ENCODE measurements around the gene CORO1C. TPM values are rescaled to one million over a fixed set of nuclear protein-coding genes. Genes with fewer than 3 reads are reported as not detected.

Gene CORO1C
- polyA plus RNA-seq, 6 donors from 2014 or later: 71.0 to 84.7 (median 73.4) TPM

DNA sequence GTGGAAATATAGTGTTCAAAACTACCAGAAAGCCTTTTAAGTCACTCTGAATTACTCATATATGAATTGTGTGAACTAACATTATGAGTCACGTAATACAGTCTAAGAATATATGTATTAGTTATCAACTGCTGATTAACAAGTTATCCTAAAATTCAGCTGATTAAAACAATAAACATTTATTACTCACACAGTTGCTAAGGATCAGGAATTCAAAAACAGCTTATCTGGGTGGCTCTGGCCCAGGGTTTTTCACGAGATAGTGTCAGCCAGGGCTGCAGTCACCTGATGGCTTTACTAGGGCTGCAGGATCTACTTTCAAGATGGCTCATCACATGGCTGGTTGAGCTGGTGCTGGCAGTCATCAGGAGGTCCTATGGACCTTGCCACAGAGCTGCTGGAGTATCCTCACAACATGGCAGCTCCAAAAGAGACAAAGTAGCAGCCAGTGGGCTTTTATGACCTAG is 36.5 kb downstream of the CORO1C start:
- H3K36me3 Mint-ChIP-seq: peaks cover 6 to 24% of the 10 kb centered on the region in 2 donors
- DNase-seq: no peak
- H3K27ac Mint-ChIP-seq: peak overlapping the region in 1 of 6 donors; percentile 70
- H3K4me3 Mint-ChIP-seq: no peak overlapping the region
- peaks cover 37 to 44% (median 43%) of the 10 kb centered on the region in 3 donors for H3K4me1 Mint-ChIP-seq
- no peaks in the 10 kb centered on the region for H3K9me3 Mint-ChIP-seq
- no peak for ATAC-seq (ENCODE audit: low read depth in 2 of 2)
- H3K27me3 Mint-ChIP-seq: no peaks in the 10 kb centered on the region

- Mint-ChIP-seq H3K4me3 (peak overlapping the region in 1 of 8 donors; percentile 3), H3K27me3 (no peaks in the 10 kb centered on the region)
These were observed 37.6 kb downstream of the CORO1C start for GRCh38 chr12:108693751-108694150.

DNA sequence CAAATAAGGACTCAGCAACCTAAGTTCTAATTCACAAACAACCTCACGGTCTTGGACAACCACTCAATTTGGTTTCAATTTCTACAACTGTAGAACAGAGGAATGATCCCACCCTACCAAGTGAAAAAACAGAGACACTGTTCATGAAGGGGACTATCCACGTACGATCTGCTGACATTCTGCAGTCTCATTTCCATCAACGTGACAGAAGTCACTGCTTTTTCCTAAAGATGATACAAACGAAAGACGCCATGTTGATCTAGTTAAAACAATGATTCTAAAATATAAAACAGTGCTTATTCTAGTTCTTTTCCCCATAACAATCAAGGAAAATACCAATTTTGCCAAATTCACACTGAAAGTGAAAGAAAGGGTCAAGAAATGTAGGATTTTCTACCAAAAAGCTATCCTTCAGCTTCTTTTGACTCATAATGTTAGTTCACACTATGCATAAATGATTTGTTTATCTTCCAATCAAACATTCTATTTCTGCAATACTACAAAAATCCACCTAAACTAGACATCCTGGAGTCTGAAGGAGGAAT is 38.1 kb downstream of the CORO1C start:
- no peaks in the 10 kb centered on the region for H3K27me3 Mint-ChIP-seq
- peak overlapping the region in 2 of 8 donors; percentile 26 to 62 for H3K4me3 Mint-ChIP-seq
- H3K27ac Mint-ChIP-seq: peak overlapping the region in 1 of 6 donors; percentile 6
- no peak for ATAC-seq (ENCODE audit: low read depth in 2 of 2)
- no peaks in the 10 kb centered on the region for H3K9me3 Mint-ChIP-seq
- DNase-seq: no peak
- H3K36me3 Mint-ChIP-seq: peaks cover 0 to 10% of the 10 kb centered on the region in 2 donors
- H3K4me1 Mint-ChIP-seq: peaks cover 44 to 53% (median 51%) of the 10 kb centered on the region in 3 donors

More at GRCh38 chr12:108693751-108694150, 37.6 kb downstream of the CORO1C start:
- no peak for ATAC-seq (ENCODE audit: low read depth in 2 of 2)
- no peak for DNase-seq
- H3K36me3 Mint-ChIP-seq: peaks cover 2 to 13% of the 10 kb centered on the region in 2 donors
- H3K27ac Mint-ChIP-seq: peak overlapping the region in 1 of 6 donors; percentile 6
- H3K4me1 Mint-ChIP-seq: peaks cover 44 to 53% (median 51%) of the 10 kb centered on the region in 3 donors
- H3K9me3 Mint-ChIP-seq: no peaks in the 10 kb centered on the region

GRCh38 chr12:108691998-108692808 is 39.1 kb downstream of the CORO1C start:
- Mint-ChIP-seq H3K27me3 (no peaks in the 10 kb centered on the region), H3K27ac (peak overlapping the region in 5 of 6 donors; percentile 22 to 88 (median 78)), H3K9me3 (no peaks in the 10 kb centered on the region), H3K4me1 (peaks cover 44 to 53% (median 50%) of the 10 kb centered on the region in 3 donors), H3K36me3 (peaks cover 0 to 10% of the 10 kb centered on the region in 2 donors), H3K4me3 (peak overlapping the region in 7 of 8 donors; percentile 59 to 94 (median 86))
- DNase-seq (no peak), ATAC-seq (ENCODE audit: low read depth in 2 of 2) (peak; percentile 60 to 61)

DNA sequence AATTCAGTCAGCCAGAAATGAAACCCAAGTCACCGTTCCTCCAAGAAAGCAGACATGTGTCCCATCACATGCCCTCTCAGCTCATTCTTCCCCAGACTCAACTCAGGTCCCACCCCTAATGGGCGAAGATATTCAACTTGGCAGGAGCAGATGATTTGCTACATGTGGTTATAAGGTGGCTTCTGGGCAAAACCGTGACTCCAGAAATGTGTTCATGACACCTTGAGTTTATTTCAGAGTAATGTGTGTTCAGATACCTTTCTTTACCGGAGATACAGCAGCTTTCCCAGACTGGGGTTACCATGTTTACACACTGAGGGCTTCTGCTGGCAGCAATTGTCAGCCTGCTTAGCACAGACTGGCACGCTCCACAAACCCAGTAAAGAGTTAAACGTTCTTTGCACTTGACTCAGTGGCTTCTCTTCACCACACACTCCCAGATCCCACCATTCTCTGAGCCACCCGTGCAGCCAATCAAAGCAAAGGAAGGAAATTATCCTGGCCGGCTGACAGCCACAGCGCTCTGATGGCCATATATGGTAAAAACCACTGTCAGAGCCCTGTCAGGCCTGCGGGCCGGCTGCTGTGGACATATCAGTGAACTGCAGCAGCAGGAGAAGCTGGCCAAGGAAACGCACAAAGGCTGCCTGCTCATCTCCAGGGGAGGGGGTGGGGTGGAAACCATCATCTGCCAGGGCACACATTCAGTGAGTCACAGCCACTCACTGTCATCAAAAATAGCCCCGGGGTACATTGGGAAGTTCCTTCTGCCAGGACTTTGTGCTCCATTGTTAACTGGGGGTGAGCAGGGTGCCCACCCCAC is 39.9 kb downstream of the CORO1C start:
- Mint-ChIP-seq H3K4me3 (peak overlapping the region; percentile 38 to 94 (median 84)), H3K4me1 (peaks cover 38 to 56% (median 43%) of the 10 kb centered on the region in 3 donors), H3K36me3 (peaks cover 0 to 10% of the 10 kb centered on the region in 2 donors), H3K27me3 (no peaks in the 10 kb centered on the region), H3K27ac (peak overlapping the region in 5 of 6 donors; percentile 22 to 93 (median 85)), H3K9me3 (no peaks in the 10 kb centered on the region)
- no peak for DNase-seq
- peak; percentile 75 to 79 for ATAC-seq (ENCODE audit: low read depth in 2 of 2)

- H3K4me3 Mint-ChIP-seq: peak overlapping the region; percentile 9 to 94 (median 84)
- no peak for DNase-seq
- H3K27me3 Mint-ChIP-seq: no peaks in the 10 kb centered on the region
- H3K9me3 Mint-ChIP-seq: no peaks in the 10 kb centered on the region
- H3K4me1 Mint-ChIP-seq: peaks cover 36 to 52% (median 37%) of the 10 kb centered on the region in 3 donors
- ATAC-seq (ENCODE audit: low read depth in 2 of 2): no peak
- peaks cover 0 to 6% of the 10 kb centered on the region in 2 donors for H3K36me3 Mint-ChIP-seq
- H3K27ac Mint-ChIP-seq: peak overlapping the region in 5 of 6 donors; percentile 21 to 90 (median 78)
These were observed 40.7 kb downstream of the CORO1C start for GRCh38 chr12:108690542-108691174.

GRCh38 chr12:108690191-108690518 is 41.2 kb downstream of the CORO1C start:
- ATAC-seq (ENCODE audit: low read depth in 2 of 2): peak in 1 of 2 donors; percentile 7
- Mint-ChIP-seq H3K27ac (peak overlapping the region; percentile 21 to 92 (median 72)), H3K9me3 (no peaks in the 10 kb centered on the region), H3K27me3 (no peaks in the 10 kb centered on the region), H3K4me3 (peak overlapping the region; percentile 37 to 87 (median 68)), H3K36me3 (peaks cover 0 to under 1% of the 10 kb centered on the region in 2 donors), H3K4me1 (peaks cover 35 to 54% (median 37%) of the 10 kb centered on the region in 3 donors)
- DNase-seq: no peak

DNA sequence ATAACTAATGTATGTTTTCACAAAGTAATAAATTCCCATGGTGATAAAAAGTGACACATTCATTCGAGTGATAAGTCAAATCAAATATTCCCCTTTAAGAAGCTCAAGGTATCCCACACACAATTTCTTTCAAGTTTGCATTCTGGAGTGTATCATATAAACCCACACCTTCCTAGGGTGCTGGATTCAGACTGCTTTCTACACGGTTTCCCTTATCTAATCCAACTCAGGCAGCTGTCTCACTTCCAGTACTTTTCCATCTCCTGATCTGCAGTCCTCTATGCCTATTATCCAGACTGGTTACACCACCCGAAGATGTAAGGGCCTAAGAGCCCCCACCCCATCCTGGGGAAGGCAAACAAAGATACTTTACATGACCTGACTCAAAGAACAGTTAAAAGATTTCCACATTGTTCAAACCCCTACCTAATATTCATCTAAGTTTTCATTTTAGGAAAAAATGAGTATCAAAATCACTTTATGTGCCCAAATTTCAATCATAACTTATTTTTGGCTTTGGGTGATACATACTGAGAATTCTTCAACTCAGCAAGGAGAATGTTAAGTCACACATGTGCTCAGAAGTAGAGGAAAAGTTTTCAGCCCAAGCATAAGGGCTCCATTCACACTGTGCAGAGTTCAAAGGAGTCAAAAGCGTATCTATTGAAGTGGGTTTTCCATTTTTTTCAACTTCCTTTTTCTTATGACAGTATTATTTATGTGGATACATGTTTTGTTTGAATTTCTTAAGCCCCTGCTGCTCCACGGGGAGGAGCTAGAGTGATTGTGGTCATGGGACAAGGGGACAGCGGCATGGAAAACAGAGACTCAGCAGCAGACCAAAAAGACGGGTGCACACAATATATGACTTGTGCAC is 41.8 kb downstream of the CORO1C start:
- H3K36me3 Mint-ChIP-seq: no peaks in the 10 kb centered on the region
- H3K27me3 Mint-ChIP-seq: no peaks in the 10 kb centered on the region
- no peaks in the 10 kb centered on the region for H3K9me3 Mint-ChIP-seq
- no peak for DNase-seq
- peaks cover 33 to 54% (median 37%) of the 10 kb centered on the region in 3 donors for H3K4me1 Mint-ChIP-seq
- ATAC-seq (ENCODE audit: low read depth in 2 of 2): peak; percentile 29
- H3K27ac Mint-ChIP-seq: peak overlapping the region in 5 of 6 donors; percentile 21 to 92 (median 88)
- H3K4me3 Mint-ChIP-seq: peak overlapping the region; percentile 37 to 87 (median 68)

DNA sequence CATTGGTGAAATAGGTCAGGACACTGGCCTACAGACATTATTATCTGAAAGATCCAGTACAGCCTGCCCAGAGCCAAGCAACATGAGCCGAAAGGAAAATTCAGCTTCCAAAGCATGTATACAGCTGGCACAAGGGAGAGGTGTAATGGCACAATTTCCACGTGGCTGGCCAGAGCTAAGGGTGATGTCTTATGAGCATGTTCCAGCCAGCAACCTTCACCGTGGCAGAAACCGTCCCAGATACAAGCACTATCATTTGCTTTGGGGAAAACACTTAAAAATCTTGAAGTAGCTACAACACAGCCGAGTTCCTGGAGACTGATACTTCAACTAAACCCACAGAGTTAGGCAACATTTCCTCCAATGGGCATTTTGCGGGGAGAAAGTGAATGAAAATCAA is 44.5 kb downstream of the CORO1C start:
- Mint-ChIP-seq H3K4me1 (peaks cover 32 to 41% (median 38%) of the 10 kb centered on the region in 3 donors), H3K36me3 (no peaks in the 10 kb centered on the region), H3K27me3 (no peaks in the 10 kb centered on the region), H3K27ac (no peak overlapping the region), H3K9me3 (no peaks in the 10 kb centered on the region), H3K4me3 (peak overlapping the region in 2 of 8 donors; percentile 30 to 31)
- no peak for ATAC-seq (ENCODE audit: low read depth in 2 of 2)
- no peak for DNase-seq

- H3K9me3 Mint-ChIP-seq: no peaks in the 10 kb centered on the region
- ATAC-seq (ENCODE audit: low read depth in 2 of 2) (no peak), DNase-seq (no peak)
- H3K27me3 Mint-ChIP-seq: no peaks in the 10 kb centered on the region
- H3K4me1 Mint-ChIP-seq: peaks cover 27 to 38% (median 28%) of the 10 kb centered on the region in 3 donors
- peak overlapping the region in 1 of 6 donors; percentile 17 for H3K27ac Mint-ChIP-seq
- H3K4me3 Mint-ChIP-seq: no peak overlapping the region
- no peaks in the 10 kb centered on the region for H3K36me3 Mint-ChIP-seq
These were observed 45.7 kb downstream of the CORO1C start for GRCh38 chr12:108685469-108686260.

DNA sequence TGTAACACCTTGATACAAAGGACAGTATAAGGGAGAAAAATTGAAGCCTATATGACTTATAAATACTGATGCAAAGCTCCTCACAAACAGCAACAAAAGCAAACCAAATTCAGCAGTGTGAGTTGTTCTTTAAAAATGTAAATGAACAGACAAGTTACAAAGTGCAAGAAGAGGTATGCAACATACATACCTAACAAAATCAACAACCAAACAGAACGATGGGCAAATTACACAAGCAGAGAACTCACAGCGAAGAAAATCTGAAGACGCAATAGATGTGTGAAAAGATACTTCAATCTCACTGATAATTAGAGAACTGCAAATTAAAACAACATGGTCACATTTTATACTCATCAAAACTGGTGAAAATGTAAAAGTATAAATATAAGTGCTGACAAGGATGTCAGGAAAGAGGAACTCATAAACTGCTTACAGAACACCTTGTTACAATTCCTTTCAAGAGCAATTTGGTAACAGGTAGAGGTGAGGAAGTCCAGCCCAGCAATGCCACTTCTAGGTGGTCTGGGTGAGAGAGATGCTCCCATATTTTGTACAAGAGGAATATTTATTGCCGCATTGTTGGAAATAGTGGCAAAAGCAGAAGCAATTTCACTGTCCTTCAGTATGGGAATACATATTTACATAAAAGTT is 47.3 kb downstream of the CORO1C start:
- Mint-ChIP-seq H3K27me3 (no peaks in the 10 kb centered on the region), H3K9me3 (no peaks in the 10 kb centered on the region), H3K4me1 (peaks cover 11 to 22% (median 16%) of the 10 kb centered on the region in 3 donors), H3K36me3 (no peaks in the 10 kb centered on the region), H3K4me3 (no peak overlapping the region), H3K27ac (no peak overlapping the region)
- DNase-seq (no peak), ATAC-seq (ENCODE audit: low read depth in 2 of 2) (no peak)

All from naive B cell (primary cell).